K562 (cell line): ENCODE results near the gene TANC1. TPM values are rescaled to one million over a fixed set of nuclear protein-coding genes. Genes with fewer than 3 reads are reported as not detected.

ENCODE experiments used
- FOXJ2 ChIP-seq: fragments of 200-800 bp; sonication (Bioruptor generic); IDR thresholded peaks from 2 replicates; pipeline ENCODE4 v1.6.1; 2016; ENCODE audit warnings: missing genetic modification characterization, missing compliant biosample characterization
- HMGXB4 ChIP-seq: sonication (generic); formaldehyde crosslinking; IDR thresholded peaks from 2 replicates; pipeline ENCODE4 v1.8.1; 2023; ENCODE audit warnings: mild to moderate bottlenecking, missing genetic modification reagents
- KLF6 ChIP-seq: fragments of 250-450 bp; sonication (Bioruptor Pico); IDR thresholded peaks from 2 replicates; pipeline ENCODE4 v1.4.0; 2020; ENCODE audit warnings: mild to moderate bottlenecking, moderate library complexity, borderline replicate concordance
- MAFK ChIP-seq: IDR thresholded peaks from 2 replicates; pipeline ENCODE4 v1.6.1; 2011; ENCODE audit warnings: low read length, improper control_type of control experiment
- MGA ChIP-seq: fragments of 450-650 bp; IDR thresholded peaks from 2 replicates; pipeline ENCODE4 v1.6.1; 2016; ENCODE audit warnings: mild to moderate bottlenecking, moderate library complexity
- NR2C2 ChIP-seq, 2 experiments: fragments of 200-800 bp in 1 of 2; sonication (Bioruptor generic) in 1 of 2; sonication (generic) in 1 of 2; formaldehyde crosslinking in 1 of 2; IDR thresholded peaks; 2 replicates each; pipeline versions ENCODE4 v1.6.1 to v1.8.0; 2016 to 2022; ENCODE audit warnings: mild to moderate bottlenecking in 1 of 2, missing compliant biosample characterization in 1 of 2, missing genetic modification characterization in 1 of 2, missing genetic modification reagents in 1 of 2
- PYGO2 ChIP-seq: fragments of 450-650 bp; IDR thresholded peaks from 2 replicates; pipeline ENCODE4 v1.6.1; 2016; ENCODE audit warnings: mild to moderate bottlenecking, missing genetic modification characterization, moderate library complexity, missing compliant biosample characterization
- RAD51 ChIP-seq: fragments of 450-650 bp; IDR thresholded peaks from 2 replicates; pipeline ENCODE4 v1.7.1; 2016; ENCODE audit warnings: low read depth, mild to moderate bottlenecking, borderline replicate concordance
- ZBTB43 ChIP-seq: sonication (generic); formaldehyde crosslinking; IDR thresholded peaks from 2 replicates; pipeline ENCODE4 v1.8.0; 2023; ENCODE audit warnings: mild to moderate bottlenecking, missing genetic modification reagents
- ZNF347 ChIP-seq: fragments of 450-650 bp; formaldehyde crosslinking; IDR thresholded peaks from 2 replicates; pipeline ENCODE4 v1.4.0; 2020; ENCODE audit warnings: low read depth, mild to moderate bottlenecking, moderate library complexity
- ZNF408 ChIP-seq: fragments of 250-450 bp; sonication (Bioruptor Pico); IDR thresholded peaks from 2 replicates; pipeline ENCODE4 v1.4.0; 2020; ENCODE audit warnings: low read depth, mild to moderate bottlenecking, moderate library complexity
- ZNF444 ChIP-seq: fragments of 250-450 bp; sonication (Bioruptor Pico); IDR thresholded peaks from 2 replicates; pipeline ENCODE4 v1.4.0; 2020; ENCODE audit warnings: mild to moderate bottlenecking, moderate library complexity
- ZSCAN32 ChIP-seq: fragments of 450-650 bp; formaldehyde crosslinking; IDR thresholded peaks from 2 replicates; pipeline ENCODE4 v1.4.0; 2020; ENCODE audit warnings: mild to moderate bottlenecking, moderate library complexity
- polyA plus RNA-seq, 8 experiments: library from polyadenylated mRNA; depleted of rRNA in 4 of 8; stranded (reverse) in 5 of 8; unstranded in 3 of 8; fragments of >200 nt; fragmentation: Nextera tagmentation in 2 of 8; fragmentation: Illumina TruSeq in 1 of 8; extraction: Ambion mirVana in 2 of 8; extraction: Trizol in 1 of 8; gene quantifications; 2 replicates each; pipeline versions ENCODE4 v1.2.1 to v1.2.3, GENCODE V29; 2011 to 2014; ENCODE audit warnings: inconsistent platforms in 1 of 8, missing spikeins in 1 of 8
- total RNA-seq, 7 experiments: library from RNA; depleted of rRNA in 6 of 7; stranded (reverse); fragments of >200 nt in 6 of 7; fragmentation: Illumina TruSeq in 2 of 7; extraction: Trizol in 2 of 7; gene quantifications; 2 replicates each; pipeline versions ENCODE4 v1.2.1 to v1.2.3, GENCODE V29; 2011 to 2021; ENCODE audit warnings: low replicate concordance in 1 of 7

Gene TANC1
- total and polyA plus RNA-seq, 9 of the 15 experiments (the other 6 are each of a cell fraction or from before 2014, with no cell fraction given), result under 0.01 to 0.20 (median 0.07) TPM; not detected in 1

GRCh38 chr2:159098361-159098760, 129.9 kb downstream of the TANC1 start (continued):
- TF ChIP-seq MGA (no peak), ZNF444 (CRISPR knock-in tag) (no peak), ZSCAN32 (CRISPR knock-in tag) (peak; percentile 88), ZBTB43 (no peak), PYGO2 (tag) (no peak), MAFK (no peak), ZNF347 (CRISPR knock-in tag) (no peak), ZNF408 (CRISPR knock-in tag) (no peak), RAD51 (no peak), NR2C2 (CRISPR knock-in tag; IDR thresholded peaks at IDR 0.05) (no peak), NR2C2 (tag; IDR thresholded peaks at IDR 0.05) (0 out of 2 replicates have a peak, but pooled peaks have one; percentile 39), FOXJ2 (tag) (0 out of 2 replicates have a peak, but pooled peaks have one; percentile 15), HMGXB4 (CRISPR knock-in tag) (no peak), KLF6 (CRISPR knock-in tag) (no peak)
